Activated naive CD4-positive, alpha-beta T cell (primary cell): ENCODE results near the gene TMEM245.
"Not testable (repeated sequence)": the region's sequence is repeated elsewhere in the genome, so short reads cannot be mapped to it uniquely, and the experiment has no call there.

Source experiments
- DNase-seq, 4 experiments: peaks; one replicate each; lab custom pipeline; 2025; lab: John Stamatoyannopoulos, UW

The TMEM245 gene

DNA sequence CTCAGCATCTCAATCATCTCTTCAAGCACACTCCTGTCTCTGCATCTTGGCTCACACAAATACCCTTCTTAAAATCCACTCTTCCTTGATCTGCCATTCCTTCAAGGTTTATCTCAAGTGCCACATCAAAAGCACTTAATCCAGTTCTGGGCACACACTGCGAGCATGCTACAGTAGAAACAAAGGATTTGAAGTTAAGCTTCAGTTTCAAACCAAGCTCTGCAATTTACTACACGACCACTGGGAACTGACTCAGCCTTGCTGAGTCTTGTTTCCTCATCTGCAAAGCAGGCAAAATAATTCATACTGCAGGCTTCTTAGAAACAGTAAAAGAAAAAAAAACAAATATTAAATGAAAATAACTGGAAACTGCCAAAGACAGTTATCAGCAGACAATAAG lies 56.0 kb downstream of the TMEM245 start:
- DNase-seq = no peak

- no peak for DNase-seq
These were observed 57.2 kb downstream of the TMEM245 start for GRCh38 chr9:109062543-109062942.

GRCh38 chr9:109060191-109060590 lies 59.6 kb downstream of the TMEM245 start:
- no peak for DNase-seq

GRCh38 chr9:109053121-109053520 lies 66.6 kb downstream of the TMEM245 start:
- not testable (repeated sequence) for DNase-seq

DNA sequence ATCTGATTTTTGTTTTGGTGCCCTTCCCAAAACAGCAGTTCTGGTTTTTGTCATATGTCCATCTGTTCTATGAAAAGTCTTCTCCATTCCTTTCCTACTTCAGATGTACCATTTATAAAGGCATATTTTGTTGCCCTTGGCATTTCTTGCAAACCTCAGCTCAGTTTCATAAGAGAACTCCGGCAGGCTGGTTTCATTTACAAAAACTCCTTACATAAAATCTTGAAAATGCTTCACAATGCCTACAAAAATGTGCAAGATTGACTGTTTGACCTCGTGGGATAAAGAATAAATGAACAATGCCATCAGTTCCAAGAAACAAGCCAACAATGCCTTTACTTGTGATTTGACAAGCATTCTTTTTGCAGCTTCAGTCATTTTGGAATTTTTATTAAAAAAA lies 67.3 kb downstream of the TMEM245 start:
- no peak for DNase-seq

DNA sequence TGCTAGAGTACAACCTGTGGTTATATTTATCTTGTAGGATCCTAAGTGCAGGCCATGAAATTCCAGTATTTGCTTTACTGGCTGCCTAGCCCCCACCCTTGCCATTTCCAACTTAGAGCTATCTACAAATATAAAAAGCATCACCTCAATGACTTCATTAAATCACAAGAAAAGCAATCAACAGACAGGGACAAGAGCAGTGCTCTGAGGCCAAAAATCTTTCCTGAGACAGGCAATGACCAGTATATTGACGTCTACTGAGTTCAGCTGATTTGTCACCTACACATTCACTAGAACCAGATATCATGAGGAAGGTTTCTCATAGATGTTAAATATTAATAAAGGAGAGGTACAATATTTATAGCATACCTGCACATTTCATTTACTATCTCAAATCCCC lies 68.0 kb downstream of the TMEM245 start:
- no peak for DNase-seq

DNA sequence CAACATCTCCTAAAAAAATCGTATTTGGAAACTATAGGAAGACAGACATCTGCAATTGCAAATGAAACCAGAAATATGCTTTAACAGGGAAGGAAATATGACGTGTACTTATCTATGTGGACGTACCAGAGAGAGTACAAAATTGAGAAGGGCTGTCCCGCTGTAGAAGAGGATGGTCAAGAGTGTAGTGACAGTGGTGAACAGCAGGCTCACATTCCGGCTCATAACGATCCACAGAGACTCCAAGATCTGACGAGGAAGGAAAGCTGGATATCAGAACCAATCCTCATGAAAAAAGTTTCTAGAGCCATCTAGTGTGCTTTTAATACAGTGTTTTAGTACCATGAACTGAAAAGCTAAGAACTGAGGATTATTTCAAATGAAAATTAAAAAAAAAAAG lies 69.3 kb downstream of the TMEM245 start:
- no peak for DNase-seq

DNA sequence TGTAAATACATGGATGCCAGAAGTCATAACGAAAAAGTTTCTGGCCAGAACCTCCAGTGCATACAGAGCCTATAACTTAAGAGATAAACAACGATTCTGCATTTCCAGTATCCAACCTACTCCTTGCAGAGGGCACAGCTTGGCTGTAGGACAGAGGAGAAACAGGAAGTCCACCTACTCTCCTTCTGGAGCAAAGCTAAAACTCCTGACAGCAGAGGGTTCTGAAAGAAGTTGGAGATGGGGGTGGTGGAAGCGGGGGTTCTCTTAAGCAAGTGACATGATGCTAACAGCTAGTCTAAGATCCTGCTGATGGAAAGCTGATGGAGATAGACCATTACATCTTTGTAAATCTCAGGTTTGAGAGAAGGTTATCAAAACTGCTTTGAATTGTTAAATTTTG lies 70.9 kb downstream of the TMEM245 start:
- no peak for DNase-seq

- DNase-seq = no peak
These were observed 72.5 kb downstream of the TMEM245 start for GRCh38 chr9:109047259-109047658.

DNA sequence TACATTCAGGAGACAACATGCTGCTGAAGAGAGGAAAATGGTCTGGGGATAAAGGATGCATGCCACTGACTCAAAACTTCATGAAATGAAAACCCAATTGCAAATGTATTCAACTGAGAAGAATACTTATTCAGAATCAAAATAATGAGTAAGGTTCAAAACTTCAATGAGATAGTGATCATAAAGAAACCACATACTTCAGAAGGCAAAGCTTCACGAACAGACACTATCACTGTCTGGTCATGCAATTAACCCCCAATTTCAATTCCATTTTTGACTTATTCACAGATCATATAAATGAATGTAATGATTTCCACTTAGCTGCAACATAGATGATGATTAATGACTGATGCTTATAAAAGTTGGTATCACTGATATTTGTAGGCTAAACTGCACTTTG lies 73.4 kb downstream of the TMEM245 start:
- DNase-seq = no peak

DNA sequence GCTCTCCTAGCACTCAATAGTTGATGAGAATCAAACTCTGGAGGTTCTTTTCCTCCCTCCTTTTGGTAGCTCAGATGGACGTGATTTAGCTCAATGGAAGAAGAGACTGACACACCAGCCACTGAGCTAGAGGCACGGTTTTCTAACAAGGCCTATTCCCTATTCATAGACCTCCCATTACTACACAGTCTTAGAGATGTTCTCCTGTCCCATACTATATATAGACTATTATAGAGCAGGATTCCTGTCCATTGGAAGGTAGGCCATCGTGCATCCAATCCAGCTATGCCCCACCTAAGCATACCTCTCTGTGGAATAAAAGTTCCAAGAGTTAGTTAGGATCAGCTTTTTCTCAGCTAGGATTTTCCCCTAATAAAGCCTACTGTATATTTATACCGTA lies 76.2 kb downstream of the TMEM245 start:
- DNase-seq = no peak

DNA sequence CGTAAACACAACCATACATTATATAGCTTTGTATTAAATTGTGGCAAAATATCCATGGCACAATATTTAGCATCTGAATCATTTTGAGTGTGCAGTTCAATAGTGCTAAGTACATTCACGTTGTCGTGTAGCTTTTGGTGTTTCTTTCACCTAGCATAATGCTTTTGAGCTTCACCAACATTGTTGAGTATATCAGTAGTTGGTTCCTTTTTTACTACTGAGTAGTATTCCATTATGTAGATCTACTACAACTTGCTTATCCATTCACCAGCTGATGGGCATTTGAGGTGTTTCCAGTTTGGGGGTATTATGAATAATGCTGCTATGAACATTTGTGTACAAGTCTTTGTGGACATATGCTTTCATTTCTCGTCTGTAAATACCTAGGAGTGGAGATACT lies 79.2 kb downstream of the TMEM245 start:
- no peak for DNase-seq

DNA sequence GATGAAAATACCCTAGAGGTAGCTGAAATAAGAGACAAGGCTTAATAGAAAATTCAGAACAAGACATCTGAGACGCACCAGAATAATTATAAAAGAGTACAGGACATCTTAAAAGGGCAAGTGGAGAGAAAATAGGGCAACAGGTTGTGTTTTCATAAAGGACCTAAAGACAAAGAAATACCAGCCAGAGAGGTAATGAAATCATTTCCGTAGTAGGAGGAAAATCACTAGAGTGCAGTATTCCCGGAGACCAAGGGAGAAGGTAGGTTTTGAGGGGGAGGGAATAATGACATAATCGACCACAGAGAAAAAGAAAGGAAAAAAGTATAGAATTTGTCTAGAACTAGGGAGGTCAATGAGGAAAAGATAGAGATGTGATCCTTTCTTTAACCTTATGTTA lies 80.2 kb downstream of the TMEM245 start:
- DNase-seq = no peak

- DNase-seq = no peak
These were observed 81.6 kb downstream of the TMEM245 start for GRCh38 chr9:109037946-109038715.

GRCh38 chr9:109036744-109037680 lies 82.7 kb downstream of the TMEM245 start:
- no peak for DNase-seq

- DNase-seq = no peak
These were observed 83.9 kb downstream of the TMEM245 start for GRCh38 chr9:109035684-109036423.

DNA sequence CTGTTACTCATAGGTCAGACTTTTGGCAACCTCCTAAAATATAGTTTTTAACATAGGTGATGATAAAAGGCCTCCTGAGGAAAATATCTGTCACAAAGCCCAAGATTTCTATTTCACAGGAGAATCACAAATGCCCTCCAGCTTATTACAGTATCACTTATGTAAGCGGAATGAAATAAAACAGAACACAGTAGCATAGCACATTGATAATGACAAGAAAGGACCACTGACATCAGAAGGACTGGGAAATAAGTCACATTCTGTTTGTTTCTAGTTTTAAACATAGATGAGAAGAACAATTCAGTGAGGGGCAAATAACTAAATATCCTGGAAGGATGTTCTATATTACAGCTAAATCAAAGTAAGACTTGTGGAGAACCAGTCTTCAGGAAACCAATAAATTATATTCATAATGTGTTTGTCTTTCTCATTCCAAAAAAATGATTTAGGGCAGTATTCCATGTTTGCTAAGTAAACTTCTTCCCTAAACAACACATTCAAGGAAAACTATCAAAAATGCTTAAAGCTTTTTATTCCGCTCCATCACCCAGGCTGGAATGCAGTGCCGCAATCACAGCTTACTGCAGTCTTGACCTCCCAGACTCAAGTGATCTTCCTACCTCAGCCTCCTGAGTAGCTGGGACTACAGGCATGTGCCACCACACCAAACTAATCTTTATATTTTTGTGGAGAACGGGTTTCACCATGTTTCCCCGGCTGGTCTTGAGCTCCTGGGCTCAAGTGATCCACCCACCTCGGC lies 85.6 kb downstream of the TMEM245 start:
- DNase-seq = no peak

DNA sequence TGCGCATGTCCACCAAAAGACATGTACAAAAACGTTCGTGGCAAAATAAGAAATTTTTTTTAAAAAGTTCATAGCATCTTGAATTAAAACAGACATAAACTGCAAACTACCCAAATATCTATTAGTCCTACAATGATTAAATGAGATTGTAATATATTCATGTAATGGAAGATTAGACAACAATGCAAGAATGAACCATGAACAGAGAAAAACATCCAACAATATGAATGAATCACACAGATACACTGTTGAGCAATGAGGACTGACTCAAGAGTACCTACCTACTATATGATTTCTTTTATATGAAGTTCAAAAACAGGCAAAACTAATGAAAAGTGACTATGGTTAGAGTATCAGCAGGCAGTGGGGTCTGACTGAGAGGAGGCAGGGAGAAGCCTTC lies 88.5 kb downstream of the TMEM245 start:
- DNase-seq = no peak

DNA sequence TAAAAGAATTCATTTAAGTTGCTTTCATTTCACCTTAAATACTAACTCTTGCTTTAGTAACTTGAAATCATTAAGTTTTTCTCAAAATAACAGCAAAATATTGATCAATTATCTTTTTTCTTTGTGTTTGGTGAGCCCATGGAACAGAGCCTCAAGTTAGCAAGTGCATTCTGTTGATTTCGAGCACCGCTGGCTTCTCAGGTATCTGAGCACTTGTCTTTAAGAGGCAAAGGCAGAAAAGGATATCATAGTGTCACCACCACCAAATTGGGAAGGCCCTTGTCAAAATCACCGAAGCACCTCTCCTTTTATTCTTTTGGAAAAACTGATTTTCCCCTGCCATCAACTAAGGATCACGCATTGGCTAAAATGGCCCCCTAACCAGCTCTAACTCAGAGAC lies 89.3 kb downstream of the TMEM245 start:
- DNase-seq = no peak

DNA sequence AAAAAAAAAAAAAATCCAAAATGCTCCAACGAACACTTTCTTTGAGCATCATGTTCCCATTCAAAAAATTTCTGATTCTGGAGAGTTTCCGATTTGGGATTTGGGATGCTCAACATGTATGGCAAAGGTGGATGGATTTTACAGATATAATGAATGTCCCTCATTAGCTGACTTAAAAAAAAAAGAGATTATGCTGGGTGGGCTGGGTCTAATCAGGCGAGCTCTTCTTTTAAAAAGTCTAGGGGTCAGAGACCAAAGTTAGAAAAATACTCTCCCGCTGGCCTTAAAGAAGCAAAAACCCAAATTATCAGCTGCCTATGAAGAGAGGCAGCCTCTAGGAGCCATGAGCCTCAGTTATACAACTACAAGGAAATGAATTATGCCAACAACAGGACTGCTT lies 91.3 kb downstream of the TMEM245 start:
- no peak for DNase-seq

- DNase-seq = no peak
These were observed 92.6 kb downstream of the TMEM245 start for GRCh38 chr9:109027176-109027575.

DNA sequence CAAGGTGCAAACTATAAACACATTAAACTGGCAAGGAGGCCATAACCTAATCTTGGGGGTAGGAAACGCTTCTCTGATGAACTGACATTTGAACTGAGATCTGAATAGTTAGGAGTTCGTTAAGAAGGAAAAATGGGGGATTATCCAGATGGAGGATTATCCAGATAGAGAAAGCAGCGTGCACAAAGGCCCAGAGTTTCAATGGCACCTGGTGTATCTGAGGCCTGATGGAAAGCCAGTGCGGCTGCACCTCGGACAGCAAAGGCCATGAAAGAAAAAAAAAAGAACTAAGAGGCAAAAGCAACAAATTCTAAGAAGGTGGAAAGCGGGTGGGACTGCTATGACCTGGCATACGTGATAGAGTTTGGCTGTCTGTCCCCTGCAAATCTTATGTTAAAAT lies 93.4 kb downstream of the TMEM245 start:
- no peak for DNase-seq
